Body of pancreas (tissue), 4 donors: ENCODE results near the gene TP53I13. TPM values are rescaled to one million over a fixed set of nuclear protein-coding genes. Genes with fewer than 3 reads are reported as not detected.

ENCODE experiments used
- ATAC-seq: fragments of 150-250 bp; one replicate; pipeline ENCODE4 v1.9.1; 2016
- DNase-seq, 4 donors: peaks; one replicate each; pipeline ENCODE4 v3.0.0-alpha.2; 2019
- H3K27ac ChIP-seq, 4 donors: fragments of 200-600 bp; sonication (generic); 1 replicate in 3 of 4; 2 replicates in 1 of 4; pipeline versions ENCODE4 v1.5.1 to v1.6.1; 2016 to 2019; ENCODE audit warnings: mild to moderate bottlenecking in 1 of 4, mixed read lengths in 1 of 4, moderate library complexity in 1 of 4
- H3K27me3 ChIP-seq, 2 donors: fragments of 200-600 bp; sonication (generic); one replicate each; pipeline ENCODE4 v1.6.0; 2016; ENCODE audit warnings: mild to moderate bottlenecking in 1 of 2
- H3K36me3 ChIP-seq, 2 donors: fragments of 200-600 bp; sonication (generic); replicated peaks in 1 of 2; 2 replicates each; pipeline ENCODE4 v1.5.1; 2016; ENCODE audit warnings: low read depth in 2 of 2; ENCODE audit not compliant: insufficient read depth in 1 of 2
- H3K4me1 ChIP-seq: fragments of 200-600 bp; sonication (generic); one replicate; pipeline ENCODE4 v1.6.0; 2016
- H3K4me3 ChIP-seq, 2 donors: fragments of 200-600 bp; sonication (generic); 1 replicate in 1 of 2; 2 replicates in 1 of 2; pipeline ENCODE4 v1.5.1; 2016 to 2019
- H3K9me3 ChIP-seq, 3 donors: fragments of 200-600 bp; sonication (generic); 1 replicate in 2 of 3; 2 replicates in 1 of 3; pipeline ENCODE4 v1.5.1; 2016
- CTCF ChIP-seq, 7 experiments: fragments of 450-650 bp in 4 of 7; fragments of 200-600 bp in 3 of 7; sonication (generic) in 3 of 7; IDR thresholded peaks; one replicate each; pipeline ENCODE4 v1.5.1; 2016 to 2019; ENCODE audit warnings: antibody characterized with exemption in 7 of 7
- POLR2A ChIP-seq, 3 donors: fragments of 450-650 bp; IDR thresholded peaks; one replicate each; pipeline ENCODE4 v1.6.1; 2016; ENCODE audit warnings: antibody characterized with exemption in 3 of 3, mild to moderate bottlenecking in 2 of 3
- WGBS, 2 donors: methylation state at CpG; one replicate each; pipeline ENCODE4 v1.1.5; 2017; 5-methylcytosine and 5-hydroxymethylcytosine counted together
- intact Hi-C: fragments of 100-400 bp; cut with DNase I; formaldehyde crosslinking; loops from one replicate; pipeline ENCODE4 v1.15.1; 2023
- total RNA-seq, 2 donors: library from RNA; depleted of rRNA; stranded (reverse); fragments of >200 nt; gene quantifications; one replicate each; pipeline ENCODE4 v1.1.0, GENCODE V29; 2016

The TP53I13 gene
- total RNA-seq, 2 donors from 2014 or later = 56.3 to 62.3 TPM

GRCh38 chr17:29583324-29584248 is 15.1 kb downstream of the TP53I13 start:
- peaks cover 15% of the 10 kb centered on the region for H3K4me1 ChIP-seq
- H3K4me3 ChIP-seq = no peak overlapping the region
- ATAC-seq = no peak
- H3K27ac ChIP-seq = no peak overlapping the region
- intact Hi-C loops = no loop called here
- H3K27me3 ChIP-seq = no peaks in the 10 kb centered on the region
- H3K36me3 ChIP-seq = no peaks in the 10 kb centered on the region
- 84 to 91% methylated on average over 11 to 16 of the region's 16 CpGs for WGBS, 2 donors
- TF ChIP-seq CTCF (IDR thresholded peaks at IDR 0.05) (no peak), POLR2A (IDR thresholded peaks at IDR 0.05) (no peak)
- DNase-seq = peak in 1 of 4 donors; percentile 24
- no peaks in the 10 kb centered on the region for H3K9me3 ChIP-seq

GRCh38 chr17:29584452-29585079 is 16.1 kb downstream of the TP53I13 start:
- peaks cover 18% of the 10 kb centered on the region for H3K4me1 ChIP-seq
- H3K9me3 ChIP-seq = no peaks in the 10 kb centered on the region
- DNase-seq = peak in 1 of 4 donors; percentile 13
- no peak for ATAC-seq
- WGBS, 2 donors = 77 to 84% methylated on average over 6 to 9 of the region's 12 CpGs
- no peak for TF ChIP-seq POLR2A (IDR thresholded peaks at IDR 0.05)
- no peak for TF ChIP-seq CTCF (IDR thresholded peaks at IDR 0.05)
- peak overlapping the region in 2 of 4 donors; percentile 27 to 43 for H3K27ac ChIP-seq
- intact Hi-C loops = no loop called here
- no peak overlapping the region for H3K4me3 ChIP-seq
- H3K27me3 ChIP-seq = no peaks in the 10 kb centered on the region
- no peaks in the 10 kb centered on the region for H3K36me3 ChIP-seq

- Histone ChIP-seq H3K4me3 (no peak overlapping the region), H3K4me1 (peaks cover 24% of the 10 kb centered on the region), H3K27me3 (no peaks in the 10 kb centered on the region), H3K36me3 (no peaks in the 10 kb centered on the region), H3K9me3 (no peaks in the 10 kb centered on the region), H3K27ac (peak overlapping the region in 2 of 4 donors; percentile 27 to 43)
- 65 to 83% methylated on average over 4 to 7 of the region's 8 CpGs for WGBS, 2 donors
- ATAC-seq (no peak), DNase-seq (peak in 1 of 4 donors; percentile 19)
- TF ChIP-seq CTCF (IDR thresholded peaks at IDR 0.05) (no peak), POLR2A (IDR thresholded peaks at IDR 0.05) (peak in 1 of 3 donors; percentile 29)
- intact Hi-C loops = no loop called here
Measured at GRCh38 chr17:29585080-29585751, 16.7 kb downstream of the TP53I13 start.

GRCh38 chr17:29586676-29587469 is 18.4 kb downstream of the TP53I13 start:
- H3K4me1 ChIP-seq = peaks cover 41% of the 10 kb centered on the region
- ATAC-seq = no peak
- H3K27me3 ChIP-seq = no peaks in the 10 kb centered on the region
- no peaks in the 10 kb centered on the region for H3K36me3 ChIP-seq
- TF ChIP-seq POLR2A (IDR thresholded peaks at IDR 0.05) = no peak
- TF ChIP-seq CTCF (IDR thresholded peaks at IDR 0.05) = no peak
- H3K27ac ChIP-seq = peak overlapping the region in 1 of 4 donors; percentile 1
- intact Hi-C loops = no loop called here
- H3K9me3 ChIP-seq = no peaks in the 10 kb centered on the region
- 77 to 88% methylated on average over 4 to 9 of the region's 9 CpGs for WGBS, 2 donors
- DNase-seq = peak in 1 of 4 donors; percentile 15
- H3K4me3 ChIP-seq = no peak overlapping the region
